GM18508 (cell line): ENCODE data around the gene C4A.
"Not testable (repeated sequence)": the region's sequence is repeated elsewhere in the genome, so short reads cannot be mapped to it uniquely, and the experiment has no call there.

Source experiments
- ATAC-seq: cut with Tn5 transposase; IDR thresholded peaks from one replicate; pipeline ENCODE4 v1.9.1; 2021; ENCODE audit warnings: moderate number of reproducible peaks; ENCODE audit not compliant: insufficient read depth, unreplicated experiment

Gene C4A

GRCh38 chr6:31981744-31982143 is at the start of gene C4A:
TSS of gene C4A (plus strand) at chr6:31982057. CDS start at chr6:31982108, 51 bp downstream.
- ATAC-seq = not testable (repeated sequence)

- ATAC-seq = not testable (repeated sequence)
Observed at GRCh38 chr6:31932137-31932536, 49.7 kb upstream of the C4A start.

GRCh38 chr6:31933537-31933936 is 48.3 kb upstream of the C4A start:
- ATAC-seq = no peak

GRCh38 chr6:31935021-31935420 is 46.8 kb upstream of the C4A start:
- ATAC-seq = no peak

- no peak for ATAC-seq
Observed at GRCh38 chr6:31935823-31936222, 46.0 kb upstream of the C4A start.

GRCh38 chr6:31940256-31940664 is 41.6 kb upstream of the C4A start:
- no peak for ATAC-seq

- no peak for ATAC-seq
Observed at GRCh38 chr6:31943742-31944141, 38.1 kb upstream of the C4A start.

GRCh38 chr6:31945154-31945506 is 36.7 kb upstream of the C4A start:
- ATAC-seq = no peak

- ATAC-seq = no peak
Observed at GRCh38 chr6:31945507-31946369, 36.1 kb upstream of the C4A start, which contains the start of gene CFB. TSS of gene CFB (plus strand) at chr6:31946095. CDS start at chr6:31946222, 127 bp downstream.

- ATAC-seq = no peak
Observed at GRCh38 chr6:31946370-31946885, 35.4 kb upstream of the C4A start.

GRCh38 chr6:31947070-31947675 is 34.7 kb upstream of the C4A start:
- no peak for ATAC-seq

- ATAC-seq = no peak
Observed at GRCh38 chr6:31947864-31948263, 34.0 kb upstream of the C4A start.

- ATAC-seq = no peak
Observed at GRCh38 chr6:31948306-31948705, 33.6 kb upstream of the C4A start.

- ATAC-seq = no peak
Observed at GRCh38 chr6:31948753-31949413, 33.0 kb upstream of the C4A start.

GRCh38 chr6:31949926-31950548 is 31.8 kb upstream of the C4A start:
- no peak for ATAC-seq

GRCh38 chr6:31952140-31952805 is 29.6 kb upstream of the C4A start:
- no peak for ATAC-seq

- ATAC-seq = no peak
Observed at GRCh38 chr6:31952890-31953289, 29.0 kb upstream of the C4A start.

- ATAC-seq = no peak
Observed at GRCh38 chr6:31954511-31954910, 27.3 kb upstream of the C4A start.

- ATAC-seq = no peak
Observed at GRCh38 chr6:31956796-31957195, 25.1 kb upstream of the C4A start.

- ATAC-seq = no peak
Observed at GRCh38 chr6:31958412-31958740, 23.5 kb upstream of the C4A start.
